ENCODE data around the gene KRT13.

DNA sequence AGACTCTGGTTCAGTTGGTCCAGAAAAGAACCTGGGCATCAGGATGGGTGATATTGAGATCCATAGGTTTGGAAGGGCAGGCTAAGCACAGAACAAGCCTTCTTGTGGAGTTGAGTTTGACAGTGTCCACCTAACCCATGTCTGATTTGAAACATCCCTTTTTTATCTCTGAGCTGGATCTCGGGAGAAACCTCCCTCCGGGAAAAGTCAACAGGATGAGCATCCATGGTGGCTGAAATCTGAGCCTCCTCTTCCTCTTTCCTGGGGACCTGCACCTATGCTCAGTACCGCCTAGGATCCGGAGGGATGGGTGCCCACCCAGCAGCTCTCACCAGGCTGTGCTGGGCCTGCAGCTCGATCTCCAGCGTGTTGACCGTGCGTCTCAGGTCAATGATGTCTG, 41.7 kb downstream of the KRT13 start:
- TF ChIP-seq EP300 (IDR thresholded peaks at IDR 0.05) (no peak), POLR2A (IDR thresholded peaks at IDR 0.05) (no peak), POLR2AphosphoS5 (IDR thresholded peaks at IDR 0.05) (no peak)
- TF ChIP-seq, protein P1, sequence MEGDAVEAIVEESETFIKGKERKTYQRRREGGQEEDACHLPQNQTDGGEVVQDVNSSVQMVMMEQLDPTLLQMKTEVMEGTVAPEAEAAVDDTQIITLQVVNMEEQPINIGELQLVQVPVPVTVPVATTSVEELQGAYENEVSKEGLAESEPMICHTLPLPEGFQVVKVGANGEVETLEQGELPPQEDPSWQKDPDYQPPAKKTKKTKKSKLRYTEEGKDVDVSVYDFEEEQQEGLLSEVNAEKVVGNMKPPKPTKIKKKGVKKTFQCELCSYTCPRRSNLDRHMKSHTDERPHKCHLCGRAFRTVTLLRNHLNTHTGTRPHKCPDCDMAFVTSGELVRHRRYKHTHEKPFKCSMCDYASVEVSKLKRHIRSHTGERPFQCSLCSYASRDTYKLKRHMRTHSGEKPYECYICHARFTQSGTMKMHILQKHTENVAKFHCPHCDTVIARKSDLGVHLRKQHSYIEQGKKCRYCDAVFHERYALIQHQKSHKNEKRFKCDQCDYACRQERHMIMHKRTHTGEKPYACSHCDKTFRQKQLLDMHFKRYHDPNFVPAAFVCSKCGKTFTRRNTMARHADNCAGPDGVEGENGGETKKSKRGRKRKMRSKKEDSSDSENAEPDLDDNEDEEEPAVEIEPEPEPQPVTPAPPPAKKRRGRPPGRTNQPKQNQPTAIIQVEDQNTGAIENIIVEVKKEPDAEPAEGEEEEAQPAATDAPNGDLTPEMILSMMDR (IDR thresholded peaks at IDR 0.05): no peak

Measured in sigmoid colon (tissue), 4 donors.